Pancreas (tissue), 10 donors: ENCODE results near the gene CXCL16. TPM values are rescaled to one million over a fixed set of nuclear protein-coding genes. Genes with fewer than 3 reads are reported as not detected.
A peak's percentile ranks its signal among the peaks of the same experiment; 100 is the strongest.
"Not testable (repeated sequence)": the region's sequence is repeated elsewhere in the genome, so short reads cannot be mapped to it uniquely, and the experiment has no call there.

Source experiments
- ATAC-seq, 4 donors: fragments of 200-7000 bp; cut with Tn5 transposase; one replicate each; pipeline versions ENCODE4 v1.8.0 to v1.9.1; 2020; ENCODE audit warnings: mild to moderate bottlenecking in 4 of 4, moderate library complexity in 4 of 4
- DNase-seq, 6 donors: peaks; one replicate each; pipeline ENCODE4 v3.0.0-alpha.2; 2020
- FAIRE-seq: peaks from 2 replicates; lab custom pipeline; 2012; peaks lifted over from hg19 to GRCh38; lab: Jason Lieb, UNC
- H3K27ac ChIP-seq, 4 donors: fragments of 200-600 bp; sonication (generic); 1 replicate in 3 of 4; 2 replicates in 1 of 4; pipeline versions ENCODE4 v1.5.0 to v1.8.0; 2020
- H3K27me3 ChIP-seq, 4 donors: fragments of 200-600 bp; one replicate each; pipeline ENCODE4 v1.8.0; 2021
- H3K36me3 ChIP-seq, 3 donors: fragments of 200-600 bp; sonication (generic) in 1 of 3; one replicate each; pipeline versions ENCODE4 v1.5.0 to v1.8.0; 2020 to 2021
- H3K4me1 ChIP-seq, 3 donors: fragments of 200-600 bp; one replicate each; pipeline ENCODE4 v1.8.0; 2021
- H3K4me3 ChIP-seq, 4 donors: fragments of 200-600 bp; sonication (generic) in 2 of 4; one replicate each; pipeline versions ENCODE4 v1.5.0 to v1.8.0; 2020 to 2021
- H3K9me3 ChIP-seq, 4 donors: fragments of 200-600 bp; one replicate each; pipeline ENCODE4 v1.8.0; 2021
- WGBS, 2 donors: extraction: QIAGEN DNeasy Blood & Tissue Kit; methylation state at CpG; one replicate each; pipeline ENCODE4 v1.1.7; 2013; 5-methylcytosine and 5-hydroxymethylcytosine counted together
- intact Hi-C, 3 donors: fragments of 100-400 bp; cut with DNase I; formaldehyde crosslinking; loops; one replicate each; pipeline versions ENCODE4 v1.11.1 to v1.14.2; 2022
- polyA plus RNA-seq, 2 donors: library from polyadenylated mRNA; stranded (reverse); fragments of 200-250 nt; gene quantifications; one replicate each; pipeline ENCODE4 v1.2.3, GENCODE V29; 2013
- total RNA-seq, 6 donors: library from RNA; stranded (reverse); fragmentation: NEBNext Ultra II Directional in 4 of 6; extraction: Animal tissue kit (Norgen Biotek cat#: 25700) in 4 of 6; gene quantifications; one replicate each; pipeline versions ENCODE4 v1.2.1 to v1.2.4, GENCODE V29; 2021 to 2023
- TF ChIP-seq, protein P1 (sequence below), 4 donors: fragments of 200-600 bp; sonication (generic) in 3 of 4; IDR thresholded peaks; one replicate each; pipeline versions ENCODE4 v1.5.0 to v1.8.0; 2021; ENCODE audit warnings: antibody characterized with exemption in 4 of 4
- donor health status: healthy with polysubstance abuse.
- donor health status: DM: no; HTN: no; CAD: no; lungs with moderate emphysema.
- donor health status: DM: no; HTN: no; CAD: no.
- donor health status: control.
- donor health status: control.
- donor health status: Bipolar disorder and iron deficiency.
- donor health status: DM: yes; HTN: yes; CAD: no.
- donor health status: DM: no; HTN: no; CAD: no.
- donor health status: DM: no; HTN: no; CAD: no.
- donor health status: DM: yes; HTN: yes; CAD: no.

CXCL16 gene
- total and polyA plus RNA-seq, 8 donors, result 7.6 to 55.6 (median 10.0) TPM

DNA sequence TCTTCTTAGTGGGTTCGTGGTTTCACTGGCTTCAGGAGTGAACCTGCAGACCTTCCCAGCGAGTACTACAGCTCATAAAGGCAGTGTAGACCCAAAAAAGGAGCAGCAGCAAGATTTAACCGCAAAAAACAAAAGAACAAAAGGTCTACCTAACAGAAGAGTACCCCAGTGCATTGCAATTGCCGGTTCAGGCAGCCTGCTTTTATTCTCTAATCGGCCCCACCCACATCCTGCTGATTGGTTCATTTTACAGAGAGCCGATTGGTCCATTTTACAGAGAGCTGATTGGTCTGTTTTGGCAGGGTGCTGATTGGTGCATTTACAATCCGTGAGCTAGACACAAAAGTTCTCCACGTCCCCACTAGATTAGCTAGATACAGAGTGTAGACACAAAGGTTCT is 31.3 kb downstream of the CXCL16 start:
- no peak for FAIRE-seq
- WGBS, 2 donors, result 70 to 78% methylated on average over 8 of the region's 8 CpGs
- intact Hi-C loops, result no loop called here

DNA sequence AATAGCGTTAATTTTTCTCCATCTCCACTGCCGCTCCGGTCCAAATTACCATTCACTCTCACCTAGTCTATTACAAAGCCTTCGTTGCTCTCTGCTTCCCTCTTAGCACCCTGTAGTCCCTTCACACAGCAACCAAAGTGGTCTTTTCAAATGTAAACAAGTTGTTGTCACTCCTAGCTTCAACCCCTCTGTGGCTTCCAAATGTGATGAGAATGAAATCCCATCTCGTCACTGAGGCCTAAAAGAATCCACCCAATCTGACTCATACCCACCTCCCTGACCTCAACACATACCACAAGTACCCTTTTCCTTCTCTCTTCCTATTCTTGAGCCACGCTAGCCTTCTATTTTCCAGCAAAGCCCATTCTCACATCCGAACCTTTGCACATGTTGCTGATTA is 33.6 kb downstream of the CXCL16 start:
- TF ChIP-seq, protein P1, sequence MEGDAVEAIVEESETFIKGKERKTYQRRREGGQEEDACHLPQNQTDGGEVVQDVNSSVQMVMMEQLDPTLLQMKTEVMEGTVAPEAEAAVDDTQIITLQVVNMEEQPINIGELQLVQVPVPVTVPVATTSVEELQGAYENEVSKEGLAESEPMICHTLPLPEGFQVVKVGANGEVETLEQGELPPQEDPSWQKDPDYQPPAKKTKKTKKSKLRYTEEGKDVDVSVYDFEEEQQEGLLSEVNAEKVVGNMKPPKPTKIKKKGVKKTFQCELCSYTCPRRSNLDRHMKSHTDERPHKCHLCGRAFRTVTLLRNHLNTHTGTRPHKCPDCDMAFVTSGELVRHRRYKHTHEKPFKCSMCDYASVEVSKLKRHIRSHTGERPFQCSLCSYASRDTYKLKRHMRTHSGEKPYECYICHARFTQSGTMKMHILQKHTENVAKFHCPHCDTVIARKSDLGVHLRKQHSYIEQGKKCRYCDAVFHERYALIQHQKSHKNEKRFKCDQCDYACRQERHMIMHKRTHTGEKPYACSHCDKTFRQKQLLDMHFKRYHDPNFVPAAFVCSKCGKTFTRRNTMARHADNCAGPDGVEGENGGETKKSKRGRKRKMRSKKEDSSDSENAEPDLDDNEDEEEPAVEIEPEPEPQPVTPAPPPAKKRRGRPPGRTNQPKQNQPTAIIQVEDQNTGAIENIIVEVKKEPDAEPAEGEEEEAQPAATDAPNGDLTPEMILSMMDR (IDR thresholded peaks at IDR 0.05), result no peak
- intact Hi-C loops, result no loop called here
- Histone ChIP-seq H3K27ac (no peak overlapping the region), H3K36me3 (no peaks in the 10 kb centered on the region), H3K4me3 (no peak overlapping the region), H3K9me3 (no peaks in the 10 kb centered on the region), H3K27me3 (no peaks in the 10 kb centered on the region), H3K4me1 (peaks cover 0 to 6% (median 0%) of the 10 kb centered on the region in 3 donors)
- WGBS, 2 donors, result 86 to 92% methylated on average over 7 of the region's 7 CpGs
- ATAC-seq, result no peak
- FAIRE-seq, result no peak
- DNase-seq, result no peak

More for the DNA sequence above, 31.3 kb downstream of the CXCL16 start:
- Histone ChIP-seq H3K4me3 (no peak overlapping the region), H3K9me3 (no peaks in the 10 kb centered on the region), H3K4me1 (peaks cover 0 to 6% (median 0%) of the 10 kb centered on the region in 3 donors), H3K27me3 (no peaks in the 10 kb centered on the region), H3K36me3 (no peaks in the 10 kb centered on the region), H3K27ac (no peak overlapping the region)
- ATAC-seq (no peak), DNase-seq (no peak)
- TF ChIP-seq, protein P1 (IDR thresholded peaks at IDR 0.05), result no peak

DNA sequence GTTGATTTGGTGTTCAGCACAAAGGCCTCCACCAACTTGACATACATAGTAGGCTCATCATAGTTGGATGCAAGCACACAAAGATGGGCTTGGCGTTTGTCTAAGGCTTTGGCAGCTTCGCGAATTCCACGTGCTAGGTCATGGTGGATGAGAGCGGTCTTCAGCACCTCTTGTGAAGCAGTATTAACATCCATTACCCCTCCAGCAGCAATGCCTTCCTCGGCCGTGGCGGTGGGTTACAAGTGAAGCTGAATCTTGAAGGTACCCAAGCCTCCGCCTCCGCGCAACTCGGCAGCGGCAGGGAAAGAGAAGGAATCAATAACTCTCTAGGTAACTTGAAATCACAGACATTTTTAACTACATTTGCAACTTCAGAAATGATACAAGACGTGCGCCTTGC is 34.7 kb downstream of the CXCL16 start:
- ATAC-seq, result no peak
- no peaks in the 10 kb centered on the region for H3K36me3 ChIP-seq
- DNase-seq, result no peak
- H3K4me3 ChIP-seq, result no peak overlapping the region
- H3K27ac ChIP-seq, result no peak overlapping the region
- no peaks in the 10 kb centered on the region for H3K27me3 ChIP-seq
- no peaks in the 10 kb centered on the region for H3K9me3 ChIP-seq
- TF ChIP-seq, protein P1 (IDR thresholded peaks at IDR 0.05), result no peak
- H3K4me1 ChIP-seq, result peaks cover 0 to 3% (median 0%) of the 10 kb centered on the region in 3 donors
- WGBS, 2 donors, result 94% methylated on average over 15 of the region's 15 CpGs
- intact Hi-C loops, result no loop called here
- no peak for FAIRE-seq

GRCh38 chr17:4704574-4704907 is 35.2 kb downstream of the CXCL16 start:
- not testable (repeated sequence) for H3K27ac ChIP-seq, H3K27me3 ChIP-seq, FAIRE-seq

GRCh38 chr17:4703330-4703691 is 36.4 kb downstream of the CXCL16 start:
- Histone ChIP-seq H3K4me3 (peak overlapping the region; percentile 70 to 98 (median 95)), H3K36me3 (no peaks in the 10 kb centered on the region), H3K4me1 (peaks cover 0 to 3% (median 0%) of the 10 kb centered on the region in 3 donors), H3K27me3 (no peaks in the 10 kb centered on the region), H3K27ac (peak overlapping the region; percentile 49 to 78 (median 62)), H3K9me3 (no peaks in the 10 kb centered on the region)
- DNase-seq (no peak), ATAC-seq (peak in 2 of 4 donors; percentile 2 to 7), FAIRE-seq (no peak)
- intact Hi-C loops, result no loop called here
- WGBS, 2 donors, result 4 to 5% methylated on average over 15 of the region's 15 CpGs
- TF ChIP-seq, protein P1 (IDR thresholded peaks at IDR 0.05), result no peak

More at GRCh38 chr17:4704574-4704907, 35.2 kb downstream of the CXCL16 start:
- intact Hi-C loops, ATAC-seq, H3K9me3 ChIP-seq, H3K36me3 ChIP-seq, H3K4me1 ChIP-seq, DNase-seq: not testable (repeated sequence)
- H3K4me3 ChIP-seq, result peak overlapping the region; percentile 70 to 98 (median 95)
- 38 to 41% methylated on average over 14 of the region's 14 CpGs for WGBS, 2 donors
